T-helper 1 cell treated with Interleukin-12 subunit alpha and Interleukin-12 subunit beta and Interleukin-4 antibody, amounts not matched to agents 30 ng/mL and 1 ng/mL, for 36 hours (primary cell): Measurements from ENCODE around the gene ZFP90. TPM values are rescaled to one million over a fixed set of nuclear protein-coding genes. Genes with fewer than 3 reads are reported as not detected.
"Not testable (repeated sequence)": the region's sequence is repeated elsewhere in the genome, so short reads cannot be mapped to it uniquely, and the experiment has no call there.

ENCODE experiments used
- intact Hi-C: fragments of 100-400 bp; cut with micrococcal nuclease; formaldehyde crosslinking; loops from one replicate; pipeline ENCODE4 v1.15.1; 2024
- total RNA-seq: library from RNA; stranded (reverse); gene quantifications from 2 replicates; pipeline ENCODE4 v1.2.3, GENCODE V29; 2022

ZFP90 gene
- 30.1 and 30.8 TPM in 2 replicates for total RNA-seq

GRCh38 chr16:68538880-68539701 lies at the start of gene ZFP90:
Gene ZFP90, plus strand, starts transcription at chr16:68539291. Its CDS starts 502 bp downstream, at chr16:68539793.
- intact Hi-C loops = loop anchor here (1.0 to 2.0 kb wide), 5 partner anchors 9 to 772 kb away; partner anchors contain the start of genes CHTF8, PLA2G15, SNTB2 and UTP4

DNA sequence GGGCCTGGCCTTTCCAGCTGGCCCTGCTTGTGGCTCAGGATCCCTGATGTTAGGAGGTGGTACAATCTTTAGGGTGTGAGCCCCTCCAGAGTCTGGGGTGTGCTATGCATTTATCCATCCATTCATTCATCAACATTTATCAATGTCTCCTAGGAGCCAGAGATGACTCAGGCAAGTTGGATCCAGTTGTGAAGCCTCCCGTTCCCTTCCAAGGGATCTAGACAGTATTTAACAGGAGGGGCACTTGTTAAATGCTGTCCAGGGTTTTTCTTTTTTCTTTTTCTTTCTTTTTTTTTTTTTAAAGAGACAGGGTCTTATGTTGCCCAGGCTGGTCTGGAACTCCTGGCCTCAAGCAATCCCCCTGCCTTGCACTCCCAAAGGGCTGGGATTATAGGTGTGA lies 48.7 kb upstream of the ZFP90 start:
- intact Hi-C loops = no loop called here

DNA sequence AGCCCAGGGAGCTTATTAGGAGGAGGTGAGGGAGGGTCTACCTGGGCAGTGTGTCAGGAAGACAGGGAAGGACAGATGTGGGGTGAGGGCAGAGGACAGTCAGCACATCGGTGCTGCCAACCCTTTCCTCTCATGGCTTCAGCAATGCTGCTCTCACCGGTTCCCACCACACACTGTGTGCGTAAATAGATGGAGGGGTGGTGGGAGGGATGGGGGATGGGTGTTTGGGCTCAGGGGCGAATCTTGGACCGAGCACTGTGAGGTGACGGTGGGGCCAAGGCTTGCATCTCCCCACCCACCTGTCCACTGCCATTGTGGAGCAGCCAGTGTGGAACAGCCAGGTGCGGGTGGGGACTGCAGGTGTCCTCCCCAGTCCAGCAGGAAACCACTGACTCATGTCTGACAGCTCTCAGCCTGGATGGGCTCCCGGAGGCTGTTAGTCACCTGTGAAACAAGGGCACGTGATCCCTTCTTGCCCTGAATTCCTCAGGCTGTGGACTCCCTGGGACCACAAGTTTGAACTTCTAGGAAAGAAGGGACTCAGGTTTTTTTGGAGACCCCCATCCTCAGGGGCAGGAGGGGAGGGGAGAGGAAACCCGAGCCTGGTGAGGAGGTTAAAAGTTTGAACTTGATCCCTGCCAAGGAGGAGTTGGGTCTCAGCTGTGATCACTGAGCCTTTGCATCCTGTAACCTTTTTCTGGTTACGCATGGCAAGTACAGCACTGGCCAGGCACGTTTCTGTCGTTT lies 48.1 kb upstream of the ZFP90 start:
- intact Hi-C loops = no loop called here

DNA sequence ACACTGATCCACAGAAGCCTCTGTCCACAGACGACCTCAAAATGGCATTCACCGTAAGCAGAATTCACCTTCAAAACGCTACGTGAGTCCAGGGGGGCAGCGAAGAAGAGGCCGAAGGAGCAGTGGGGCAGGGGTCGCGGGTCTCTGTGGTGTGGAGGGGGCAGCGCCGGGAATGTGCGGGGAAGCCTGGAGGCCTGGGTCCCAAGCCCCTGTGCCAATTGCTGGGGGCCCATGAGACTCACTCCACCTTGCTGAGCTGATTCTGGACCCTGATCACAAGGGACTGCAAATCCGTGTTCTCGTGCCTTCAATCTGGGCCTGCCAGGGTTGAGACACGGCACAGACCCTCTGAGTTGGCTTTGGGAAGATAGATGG lies 47.5 kb upstream of the ZFP90 start:
- intact Hi-C loops = no loop called here

- intact Hi-C loops = no loop called here
These were observed 46.9 kb upstream of the ZFP90 start for GRCh38 chr16:68492151-68492542.

GRCh38 chr16:68492543-68493411 lies 46.3 kb upstream of the ZFP90 start:
- intact Hi-C loops = no loop called here

DNA sequence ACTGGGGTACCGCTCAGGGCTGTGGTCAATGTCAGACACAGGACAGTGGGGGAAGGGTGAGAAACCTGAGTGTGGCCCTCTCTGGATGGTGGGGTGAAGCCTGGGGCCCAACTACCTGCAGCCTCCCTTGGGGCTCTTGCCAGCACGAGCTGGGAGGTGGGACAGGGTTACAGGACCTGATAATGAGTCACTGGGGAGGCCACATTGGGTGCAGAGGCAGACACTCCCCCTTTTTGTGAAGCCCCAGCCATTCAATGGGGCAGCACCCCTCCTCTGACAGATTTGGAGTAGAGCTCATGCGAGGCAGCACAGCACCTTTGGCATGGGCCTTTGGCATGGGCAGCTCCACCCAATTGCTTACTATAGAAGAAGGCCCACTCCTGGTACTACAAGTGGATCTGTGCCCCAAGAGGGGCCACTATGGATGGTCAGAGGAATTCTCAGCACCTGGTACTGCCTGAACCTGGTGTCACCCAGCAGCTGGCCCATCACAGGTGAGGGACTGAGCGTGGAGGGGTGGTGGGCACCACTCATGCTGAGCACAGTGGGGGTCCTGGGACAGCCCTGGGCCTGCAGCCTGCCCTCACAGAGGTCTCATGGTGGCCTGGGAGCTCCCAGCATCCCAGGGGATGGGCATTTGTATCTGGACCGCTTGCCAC lies 45.5 kb upstream of the ZFP90 start:
- intact Hi-C loops = no loop called here

GRCh38 chr16:68494261-68494660 lies 44.8 kb upstream of the ZFP90 start:
- intact Hi-C loops = not testable (repeated sequence)

DNA sequence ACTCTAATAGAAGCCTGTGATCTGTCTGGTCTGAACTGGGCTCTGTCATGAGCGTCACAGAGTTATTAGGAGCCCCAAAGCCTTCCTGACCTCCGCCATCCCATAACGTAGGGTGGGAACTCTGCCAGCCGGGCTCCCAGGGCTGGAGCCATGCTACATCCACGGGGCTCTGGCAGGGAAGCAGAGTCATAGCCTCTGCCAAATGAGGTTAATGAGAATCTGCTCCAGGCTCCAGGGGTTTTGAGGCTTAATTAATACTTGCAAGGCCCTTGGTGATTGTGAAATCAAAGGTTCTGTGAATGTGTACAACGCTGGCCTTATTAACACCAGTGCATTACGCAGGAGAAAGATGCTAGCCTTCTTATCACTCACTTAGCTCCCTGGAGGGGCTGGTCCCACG lies 42.4 kb upstream of the ZFP90 start:
- intact Hi-C loops = no loop called here

- intact Hi-C loops = no loop called here
These were observed 40.1 kb upstream of the ZFP90 start for GRCh38 chr16:68499006-68499405.

GRCh38 chr16:68503334-68503733 lies 35.8 kb upstream of the ZFP90 start:
- intact Hi-C loops = no loop called here

DNA sequence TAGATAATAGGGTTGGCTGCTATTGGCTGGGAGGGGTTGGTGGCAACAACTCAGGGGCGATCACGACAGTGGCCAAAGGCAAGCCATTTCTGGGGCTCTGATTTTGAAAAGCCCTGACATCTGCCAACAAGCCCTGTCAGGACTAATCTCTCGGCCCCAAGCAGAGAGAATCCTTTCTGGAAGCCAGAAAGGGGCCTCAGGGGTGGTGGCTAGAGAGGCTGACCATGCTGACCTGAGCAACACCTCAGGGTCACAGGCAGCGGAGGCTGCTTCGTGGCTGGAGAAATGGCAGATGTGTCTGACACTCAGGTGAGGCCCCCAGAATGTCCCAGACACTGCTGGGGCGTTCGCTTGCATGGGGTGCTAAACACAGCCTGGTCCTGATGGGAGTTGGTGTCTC lies 35.0 kb upstream of the ZFP90 start:
- intact Hi-C loops = no loop called here

- intact Hi-C loops = no loop called here
These were observed 32.6 kb upstream of the ZFP90 start for GRCh38 chr16:68506331-68507053.

GRCh38 chr16:68508013-68508412 lies 31.1 kb upstream of the ZFP90 start:
- intact Hi-C loops = no loop called here

DNA sequence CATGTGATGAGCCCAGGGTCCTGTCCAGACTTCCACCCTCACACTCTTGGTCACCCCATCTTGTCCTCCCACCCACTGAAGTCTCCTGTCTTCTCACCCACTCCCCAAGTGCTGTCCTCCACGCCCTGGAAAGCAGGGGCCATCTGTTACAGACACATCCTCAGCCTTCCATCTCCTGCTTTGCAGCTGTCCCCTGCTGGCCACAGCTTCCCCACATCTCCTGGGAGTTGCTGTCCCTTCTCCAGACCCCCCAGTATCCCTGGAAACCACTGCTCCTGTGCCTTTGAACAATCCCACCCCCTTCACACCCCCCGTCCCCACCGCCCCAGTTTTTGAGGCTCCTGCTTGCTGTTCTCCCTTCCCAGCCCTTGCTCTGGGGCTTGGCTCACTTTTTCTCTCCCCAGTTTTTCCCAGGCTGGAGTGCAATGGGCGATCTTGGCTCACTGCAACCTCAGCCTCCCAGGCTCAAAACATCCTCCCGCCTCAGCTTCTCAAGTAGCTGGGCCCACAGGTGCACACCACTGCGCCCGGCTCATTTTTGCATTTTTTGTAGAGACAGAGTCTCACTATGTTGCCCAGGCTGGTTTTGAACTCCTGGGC lies 30.4 kb upstream of the ZFP90 start:
- intact Hi-C loops = no loop called here

- intact Hi-C loops = no loop called here
These were observed 29.7 kb upstream of the ZFP90 start for GRCh38 chr16:68509381-68509780.

GRCh38 chr16:68510775-68511174 lies 28.3 kb upstream of the ZFP90 start:
- intact Hi-C loops = loop anchor here (1.0 to 2.0 kb wide), 5 partner anchors 42 to 249 kb away; no protein-coding TSS in a partner anchor

DNA sequence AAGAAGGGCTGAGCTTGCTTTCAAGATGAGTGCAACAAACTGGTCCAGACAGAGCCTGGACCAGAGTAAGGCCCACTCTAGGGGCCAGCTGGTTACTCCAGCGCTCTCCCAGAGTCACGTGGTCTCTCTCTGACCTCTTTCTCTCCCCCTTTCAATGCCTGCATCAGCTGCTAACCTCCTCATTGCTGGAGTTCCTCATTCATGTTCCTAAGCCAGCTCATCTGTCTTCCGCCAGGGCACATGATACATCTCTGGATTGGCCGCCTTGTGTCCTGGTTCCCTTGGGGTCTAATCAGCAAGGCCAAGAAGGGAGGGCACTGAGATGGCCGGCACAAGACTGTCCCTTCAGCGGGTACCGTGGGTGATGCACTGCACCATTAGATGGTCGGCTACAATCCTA lies 26.9 kb upstream of the ZFP90 start:
- intact Hi-C loops = no loop called here

GRCh38 chr16:68512742-68513141 lies 26.3 kb upstream of the ZFP90 start:
- intact Hi-C loops = no loop called here

DNA sequence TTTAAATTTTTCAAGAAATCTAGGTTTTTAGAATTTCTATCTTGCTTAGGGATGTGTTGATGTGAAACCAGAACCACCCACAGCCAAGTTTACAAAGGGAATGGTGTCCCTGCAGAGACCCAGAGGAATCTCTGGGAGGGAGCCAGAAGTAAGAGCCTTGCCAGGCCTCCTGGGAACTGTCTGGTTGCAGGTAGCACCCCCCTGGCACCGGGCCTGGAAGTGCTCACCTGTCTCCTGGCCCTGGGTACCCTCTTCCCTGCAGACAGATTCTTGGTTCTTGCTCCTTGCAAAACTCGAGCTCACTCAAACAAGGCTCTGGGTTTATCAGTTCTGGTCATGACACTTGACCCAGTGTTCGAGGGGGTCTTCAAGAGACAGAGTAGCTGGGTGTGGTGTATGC lies 24.6 kb upstream of the ZFP90 start:
- intact Hi-C loops = no loop called here
